COLO668 (cell line): ENCODE results near the gene COBL.
A peak's percentile ranks its signal among the peaks of the same experiment; 100 is the strongest.

Experiments used
- DNase-seq: peaks from one replicate; lab custom pipeline; 2025; ENCODE audit not compliant: unreplicated experiment; lab: John Stamatoyannopoulos, UW

Gene COBL

DNA sequence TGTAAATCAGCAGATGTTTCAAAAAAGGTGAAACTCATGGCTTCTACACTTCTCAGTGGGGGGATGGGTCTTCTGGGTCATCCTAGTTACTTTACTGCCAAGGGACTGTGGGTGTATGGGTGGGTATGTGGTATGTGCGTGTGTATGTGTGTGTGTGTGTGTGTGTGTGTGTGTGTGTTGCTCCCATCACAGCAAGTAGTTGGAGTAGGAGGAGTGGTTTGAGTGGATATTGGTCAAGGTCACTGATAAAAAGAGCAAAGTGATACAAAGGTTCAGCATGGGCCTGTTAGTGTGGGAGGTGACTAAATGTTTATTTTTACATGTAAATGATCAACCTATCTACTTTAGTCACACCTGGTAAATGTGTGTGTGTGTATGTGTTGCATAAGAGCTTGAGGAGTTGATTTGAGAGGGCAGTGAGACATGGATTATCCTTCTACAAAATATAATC is 11.8 kb upstream of the COBL start:
- no peak for DNase-seq

DNA sequence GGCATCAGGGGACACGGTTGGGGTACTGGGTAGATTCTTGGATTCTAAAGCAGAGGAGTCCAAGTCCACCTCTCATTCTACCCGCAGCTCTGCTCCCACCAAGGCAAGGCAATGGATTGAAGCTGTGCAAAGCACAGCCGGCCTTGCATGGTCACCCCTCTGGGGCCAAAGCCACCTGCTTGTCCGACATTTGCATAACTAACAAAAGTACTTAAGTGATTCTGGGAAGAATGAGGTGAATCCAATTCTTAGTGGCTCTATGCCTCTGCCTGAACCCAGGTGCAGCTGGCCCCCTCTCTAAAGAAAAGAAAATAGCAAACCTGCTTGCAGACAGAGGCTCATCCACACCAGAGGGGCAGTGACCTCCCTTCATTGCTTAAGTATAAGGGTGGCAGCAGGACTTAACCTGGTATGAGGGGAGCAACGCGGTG is 10.7 kb upstream of the COBL start:
- DNase-seq, result no peak

DNA sequence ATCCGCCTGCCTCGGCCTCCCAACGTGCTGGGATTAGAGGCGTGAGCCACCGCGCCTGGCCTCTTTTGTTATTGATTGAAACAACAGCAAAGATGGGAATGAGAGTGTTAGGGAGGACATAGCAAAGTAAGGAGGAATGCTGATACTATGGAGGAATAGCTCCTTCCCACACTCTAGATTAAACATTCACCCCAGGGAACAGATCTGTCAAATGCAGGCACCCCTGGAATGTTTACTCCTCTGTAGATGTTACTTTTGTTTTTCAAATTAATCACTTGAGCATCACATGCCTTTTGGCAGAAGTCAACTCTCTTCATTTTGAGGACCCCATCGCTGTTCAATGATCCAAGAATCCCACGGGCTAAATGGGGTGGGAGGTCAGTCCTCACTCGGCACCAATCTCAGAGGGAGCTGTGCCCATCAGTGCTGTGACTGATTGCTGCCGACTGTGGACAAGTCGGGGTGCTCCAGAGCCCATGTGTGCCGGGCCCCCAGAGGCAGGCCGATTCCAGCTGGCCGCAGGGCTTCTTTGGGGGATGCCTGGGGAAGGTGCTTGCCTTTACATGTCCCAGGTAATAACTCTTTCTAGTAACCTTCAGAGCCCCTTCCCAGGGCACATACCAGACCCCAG is 10.2 kb upstream of the COBL start:
- no peak for DNase-seq

DNA sequence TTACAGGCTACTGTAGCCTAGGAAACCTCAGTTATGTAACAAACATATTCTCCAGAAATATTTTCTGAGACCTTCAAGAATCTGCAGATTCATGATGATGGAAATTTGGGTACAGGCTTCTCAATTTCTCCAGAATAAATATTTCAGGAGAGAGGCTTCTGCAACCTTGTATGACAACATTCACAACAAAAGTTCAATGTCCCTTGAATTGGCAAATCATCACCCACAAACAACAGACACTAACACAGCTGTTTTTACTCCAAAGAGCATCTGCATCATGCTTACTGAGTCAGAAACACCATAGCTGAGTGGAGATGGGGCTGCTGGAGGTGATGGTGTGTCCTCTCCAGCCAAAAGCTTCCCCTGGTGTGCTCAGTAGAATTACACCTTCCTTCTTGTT is 9.3 kb upstream of the COBL start:
- DNase-seq, result no peak

DNA sequence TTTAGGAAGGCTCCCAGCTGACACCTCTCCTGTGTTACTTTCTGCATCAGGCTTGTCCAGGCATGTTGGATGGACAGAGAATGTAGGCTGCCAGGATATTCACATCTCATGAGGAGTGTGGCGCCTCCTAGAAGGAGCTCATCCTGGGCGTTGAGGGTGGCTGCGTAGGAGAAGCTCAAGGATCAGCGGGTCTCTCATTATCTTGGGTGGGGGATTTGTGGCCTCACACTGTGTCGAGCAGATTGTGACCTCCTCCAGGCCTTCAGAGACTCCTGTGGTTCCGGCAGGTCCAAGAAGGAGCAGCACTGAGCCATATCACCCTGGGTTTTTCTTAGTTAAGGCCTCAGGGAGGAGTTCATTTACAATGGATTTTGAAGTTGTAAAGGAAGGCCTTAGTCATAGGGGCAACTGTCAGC is 8.7 kb upstream of the COBL start:
- no peak for DNase-seq

DNA sequence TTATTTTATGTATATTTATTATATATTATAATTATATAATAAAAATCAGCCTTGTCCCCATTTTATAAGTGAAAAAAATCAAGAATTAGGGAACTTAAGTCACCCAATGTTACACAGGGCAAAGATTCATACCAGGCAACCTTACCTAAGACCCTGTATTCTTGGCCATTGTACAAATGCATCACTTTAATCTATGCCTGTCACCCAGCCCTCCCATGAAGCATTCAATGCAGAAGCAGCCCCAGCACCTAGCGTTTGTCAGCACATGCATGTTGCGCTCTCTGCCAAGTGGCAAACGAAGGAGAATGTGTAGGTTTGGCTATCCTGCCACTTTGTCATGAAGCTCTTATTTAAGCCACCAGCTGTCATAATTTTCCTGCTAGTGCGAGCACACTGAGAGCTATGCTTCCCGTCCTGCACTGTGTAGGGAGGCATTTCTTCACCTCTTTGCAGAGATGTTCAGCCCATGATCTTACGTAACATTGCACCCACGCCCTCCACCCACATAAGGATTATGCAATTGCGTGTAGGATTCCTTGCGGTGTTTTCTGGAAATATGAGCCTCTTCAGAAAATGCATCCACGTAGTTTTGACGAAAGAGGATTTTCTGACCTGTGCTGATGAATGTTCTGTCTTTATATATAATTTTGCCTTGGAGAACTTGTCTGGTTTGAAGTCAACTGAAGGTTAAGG is 7.7 kb upstream of the COBL start:
- DNase-seq, result no peak

DNA sequence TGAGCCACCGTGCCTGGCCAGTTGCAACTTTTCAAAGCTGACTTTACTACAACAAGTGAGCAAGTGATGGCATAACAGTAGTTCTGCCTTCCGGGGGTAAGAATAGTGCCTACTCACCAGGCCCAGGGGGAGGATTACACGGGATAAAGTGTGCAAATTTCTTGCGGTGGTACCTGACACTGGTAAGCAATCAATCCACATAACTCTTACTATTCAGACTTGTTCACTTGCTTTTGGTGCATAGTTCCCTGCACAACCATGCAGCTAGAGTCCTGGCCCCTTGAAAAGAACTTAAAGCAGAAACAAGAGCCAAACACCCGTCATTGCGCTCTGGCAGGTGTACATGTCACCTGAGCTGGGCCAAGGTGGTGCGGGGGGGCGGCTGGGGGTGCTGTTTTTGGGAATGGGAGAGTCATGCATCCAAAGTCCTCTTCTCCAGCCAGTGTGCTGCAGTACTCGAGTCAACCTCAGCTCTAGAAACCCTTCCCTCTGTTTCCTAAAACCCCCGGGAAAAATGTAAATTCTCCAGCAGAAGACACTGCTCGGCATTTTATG is 5.4 kb upstream of the COBL start:
- DNase-seq, result peak; percentile 69

DNA sequence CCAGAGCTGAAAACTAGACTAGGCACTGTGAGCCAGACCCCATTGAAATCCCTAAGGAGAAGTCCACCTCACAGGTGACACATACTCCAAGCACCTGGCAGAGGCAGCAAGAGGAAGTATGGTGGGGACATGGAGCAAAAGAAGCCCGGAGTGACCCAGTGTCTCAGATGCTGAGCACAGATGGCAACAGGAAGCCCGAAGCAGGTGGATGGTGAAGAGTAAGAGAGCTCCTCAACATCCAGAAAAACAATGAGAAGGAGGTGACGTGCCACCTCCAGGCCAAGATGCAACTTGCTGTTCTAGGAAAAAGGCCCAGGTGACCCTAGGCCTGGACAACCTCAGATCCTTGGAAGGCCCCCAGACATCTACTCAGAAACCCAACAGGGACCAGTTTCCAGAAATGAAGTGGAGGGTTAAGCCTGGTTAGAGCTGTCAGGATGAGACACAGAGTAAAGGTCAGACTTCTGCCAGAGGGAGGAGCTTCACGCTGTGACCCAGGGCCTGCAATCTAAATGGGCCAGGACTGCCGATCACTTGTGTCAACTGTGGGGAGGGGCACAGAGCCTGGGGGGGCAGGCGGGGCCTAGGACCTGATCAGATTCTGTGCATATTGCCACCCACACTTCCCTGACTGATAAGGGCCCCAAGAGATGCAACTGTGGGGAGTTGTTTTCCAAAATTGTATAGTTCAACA is 2.4 kb upstream of the COBL start:
- DNase-seq, result no peak

DNA sequence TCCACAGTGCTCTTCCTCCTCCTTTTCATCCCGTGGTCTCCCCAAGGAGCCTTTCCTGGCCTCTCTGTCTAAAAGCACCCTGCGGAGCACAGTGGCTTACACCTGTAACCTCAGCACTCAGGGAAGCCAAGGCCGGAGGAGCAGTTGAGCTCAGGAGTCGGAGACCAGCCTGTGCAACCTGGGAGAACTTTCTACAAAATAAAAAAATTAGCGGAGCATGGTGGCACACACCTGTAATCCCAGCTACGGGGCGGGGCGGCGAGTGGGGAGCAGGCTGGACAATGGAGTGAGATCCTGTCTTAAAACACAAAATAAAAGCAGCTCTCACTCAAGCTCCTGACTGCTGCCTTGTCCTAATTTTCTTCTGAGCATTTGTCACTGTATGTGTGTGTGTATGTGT is 1.4 kb upstream of the COBL start:
- no peak for DNase-seq

DNA sequence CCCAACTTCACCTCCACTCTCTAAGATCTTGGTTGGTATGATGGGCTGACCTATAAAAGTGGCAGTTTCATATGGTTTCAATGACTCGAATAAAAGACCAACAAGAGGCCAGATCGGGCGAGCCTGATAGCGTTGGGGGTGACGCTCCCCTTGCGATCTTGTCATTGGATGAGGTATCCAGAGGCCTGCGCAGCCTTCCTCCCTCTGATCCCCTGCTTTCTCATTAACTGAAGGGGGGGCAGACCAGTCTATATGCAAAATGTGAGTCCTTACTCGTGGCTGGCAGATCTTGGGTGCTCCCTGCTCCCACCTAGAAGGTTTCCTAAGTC is 937 bp upstream of the COBL start:
- no peak for DNase-seq

DNA sequence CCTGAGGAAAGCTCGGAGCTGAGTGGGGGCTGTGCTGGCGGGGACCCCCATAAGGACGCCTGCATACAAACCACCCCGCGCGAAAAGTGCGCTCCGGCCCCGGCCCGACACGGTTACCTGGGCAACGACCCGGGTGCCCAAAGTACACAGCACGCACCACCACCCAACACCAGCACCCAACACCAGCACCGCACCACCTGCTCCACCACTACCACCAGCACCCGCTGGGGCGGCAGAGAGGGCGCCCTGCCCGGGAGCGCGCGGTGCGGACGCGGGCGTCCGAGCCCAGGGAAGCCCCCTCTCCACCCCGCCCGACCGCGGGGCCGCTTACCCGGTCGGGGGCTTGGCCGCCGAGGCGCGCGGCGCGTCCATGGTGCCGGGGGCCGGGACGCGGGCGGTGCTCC is 345 bp downstream of the COBL start:
- peak; percentile 95 for DNase-seq

DNA sequence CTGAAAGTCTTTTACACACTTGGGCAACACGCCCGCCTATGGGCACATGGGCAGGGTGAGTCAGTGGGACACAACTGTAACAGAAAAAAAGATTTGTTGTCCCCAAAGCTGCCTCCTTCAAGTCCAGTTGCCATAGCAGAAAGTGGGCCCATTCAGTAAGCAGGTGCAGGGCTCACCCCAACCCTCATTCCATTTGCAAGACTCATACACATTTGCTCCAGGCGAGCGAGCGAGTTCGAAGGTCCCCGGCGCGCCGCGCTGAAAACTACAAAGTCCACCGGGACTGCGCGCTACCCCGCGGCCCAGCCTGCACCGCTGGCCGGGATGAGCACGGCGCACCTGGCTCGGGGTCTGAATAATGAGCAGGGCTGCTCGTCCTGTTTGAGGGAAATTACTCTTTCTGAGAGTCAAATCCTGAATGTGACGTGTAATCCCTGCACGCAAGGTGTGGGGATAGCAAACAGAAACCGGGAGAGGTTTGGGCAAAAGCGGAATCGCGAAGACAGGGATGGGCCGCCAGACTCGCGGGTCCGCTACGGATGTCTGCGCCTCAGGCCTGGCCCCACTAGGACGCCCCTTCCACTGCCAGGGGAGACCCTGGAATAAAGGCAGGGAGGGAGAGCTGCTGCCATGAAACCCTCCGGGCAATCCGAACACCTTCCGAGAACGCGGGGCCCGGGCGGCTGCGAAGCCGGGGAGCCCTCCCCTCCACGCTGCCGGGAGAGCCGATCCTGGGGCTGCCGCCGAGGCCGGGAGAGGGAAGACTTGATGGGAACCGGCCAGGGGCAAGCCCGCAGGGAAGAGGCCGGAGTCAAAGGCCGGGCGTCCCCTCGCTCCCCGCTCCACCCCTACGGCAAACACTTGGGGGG is 982 bp downstream of the COBL start:
- peak; percentile 90 for DNase-seq

DNA sequence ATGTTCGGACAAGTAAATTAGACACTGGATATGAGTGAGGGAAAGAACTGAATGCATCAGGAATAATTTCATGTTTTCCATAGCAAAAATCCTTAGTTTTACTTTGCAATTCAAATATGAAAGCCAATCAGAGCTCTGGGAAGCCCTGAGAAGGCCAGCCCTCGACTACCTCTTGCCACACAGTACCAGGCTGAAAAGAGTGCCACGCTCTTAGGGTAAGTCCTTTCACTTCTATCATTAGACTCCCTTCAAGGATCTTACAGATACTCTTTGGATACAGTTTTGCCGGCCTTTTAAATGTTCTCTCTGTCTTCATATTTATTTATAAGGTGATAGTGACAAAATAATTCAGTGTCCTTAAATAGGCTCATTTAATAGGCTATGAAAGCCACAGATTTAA is 1.9 kb downstream of the COBL start:
- peak; percentile 48 for DNase-seq

DNA sequence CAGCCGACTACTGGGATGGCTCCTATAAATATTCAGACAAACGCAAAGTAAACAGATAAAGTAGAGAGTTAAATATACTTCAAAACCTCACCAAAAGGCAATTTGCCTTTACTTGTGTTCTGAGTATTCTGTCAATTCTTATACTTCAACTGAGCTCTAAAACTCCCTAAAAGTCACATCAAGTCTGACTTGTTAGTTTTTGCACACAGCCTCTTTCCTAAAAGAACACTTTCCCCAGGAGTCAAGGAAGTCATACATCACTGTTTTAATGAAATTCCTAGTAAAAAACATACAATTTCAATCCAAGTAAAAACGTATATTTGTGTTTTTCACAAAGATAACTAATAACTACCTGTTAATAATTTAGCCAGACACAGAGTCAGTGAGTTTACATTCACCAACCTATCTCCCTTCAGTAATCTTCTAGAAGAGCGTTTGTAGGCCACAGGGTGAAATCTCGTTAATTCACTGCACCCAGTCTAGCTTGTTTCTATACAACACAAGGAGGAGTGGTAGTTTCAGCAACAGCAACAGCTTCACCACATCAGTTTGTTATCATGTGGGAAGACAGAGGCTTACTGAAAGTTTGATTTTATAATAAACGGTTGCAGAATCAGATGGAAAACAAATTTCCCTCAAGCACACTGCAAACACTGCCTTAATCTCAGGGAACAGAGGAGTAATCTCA is 2.7 kb downstream of the COBL start:
- DNase-seq, result no peak

DNA sequence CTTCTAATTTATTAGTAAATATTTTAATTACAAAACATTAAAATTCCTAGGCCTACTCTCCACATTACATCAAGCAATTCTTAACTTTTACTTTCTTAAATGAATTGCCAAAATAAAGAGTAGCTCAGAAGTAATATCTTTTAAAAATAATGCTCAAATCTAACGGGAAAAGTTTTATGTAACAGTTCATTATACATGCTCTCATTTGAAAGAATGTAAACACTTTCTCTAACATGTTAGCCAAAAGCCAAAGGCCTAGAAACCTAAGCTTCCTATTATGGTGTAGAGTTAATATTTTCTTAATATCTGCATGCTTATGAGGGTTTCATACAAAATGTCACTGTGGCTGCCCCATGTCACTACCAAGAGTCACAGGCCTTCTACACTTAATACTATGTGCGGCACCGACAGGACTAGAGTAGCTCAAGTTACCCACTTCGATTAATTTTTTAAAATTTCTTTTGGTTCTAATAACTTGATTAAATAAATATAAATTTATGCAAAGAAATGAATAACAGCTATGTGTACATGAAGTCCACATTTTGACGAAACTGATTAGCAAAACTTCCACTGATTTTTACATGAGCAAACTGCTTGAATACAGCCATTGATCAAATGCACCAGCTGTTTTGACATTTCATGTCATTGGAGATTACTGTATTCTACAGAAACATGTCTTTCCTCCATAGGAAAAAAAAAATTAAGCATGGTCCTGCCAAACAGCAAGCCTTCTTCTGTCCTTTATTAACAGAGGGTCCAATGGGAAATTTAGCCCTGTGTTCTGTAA is 3.5 kb downstream of the COBL start:
- DNase-seq, result no peak

DNA sequence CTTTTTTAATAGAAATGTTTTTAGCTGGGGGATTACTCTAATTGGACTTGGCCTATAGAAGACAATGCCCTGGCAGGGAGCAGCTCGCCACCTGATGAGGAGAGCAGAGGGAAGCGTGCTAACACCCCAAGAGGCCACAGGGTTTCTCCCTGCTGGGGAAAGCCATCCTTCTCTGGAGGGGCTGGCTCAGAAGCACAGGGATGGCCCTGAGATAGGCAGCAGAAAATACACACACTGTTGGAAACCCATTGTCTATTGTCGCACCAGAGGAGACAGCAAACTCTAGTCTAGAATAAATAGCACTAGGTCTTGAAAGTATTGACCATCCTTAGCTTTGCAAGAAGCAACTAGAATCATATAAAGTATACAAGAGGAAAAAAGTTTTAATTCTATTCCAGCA is 5.4 kb downstream of the COBL start:
- DNase-seq, result no peak

DNA sequence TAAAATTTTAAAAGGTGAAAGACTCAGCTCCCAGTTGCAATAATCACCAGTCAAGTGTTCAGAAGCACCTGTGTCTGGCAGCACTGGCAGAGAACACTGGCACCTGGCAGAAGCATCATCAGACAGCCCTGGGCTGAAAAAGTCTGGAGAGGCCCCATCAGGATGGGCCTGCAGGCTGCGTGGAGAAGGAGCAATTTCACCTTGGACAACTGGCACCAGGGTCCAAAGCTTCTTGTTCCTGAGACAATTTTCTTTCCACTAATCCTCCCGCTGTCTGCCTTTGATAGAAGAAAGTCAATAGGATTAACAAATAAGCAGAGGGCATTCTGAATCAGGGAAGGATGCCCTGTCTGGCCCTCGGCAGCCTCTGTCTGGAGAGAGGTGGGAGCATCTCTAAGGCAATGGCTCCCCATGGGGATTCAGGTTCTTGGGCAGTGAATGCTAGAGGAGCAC is 6.5 kb downstream of the COBL start:
- no peak for DNase-seq

DNA sequence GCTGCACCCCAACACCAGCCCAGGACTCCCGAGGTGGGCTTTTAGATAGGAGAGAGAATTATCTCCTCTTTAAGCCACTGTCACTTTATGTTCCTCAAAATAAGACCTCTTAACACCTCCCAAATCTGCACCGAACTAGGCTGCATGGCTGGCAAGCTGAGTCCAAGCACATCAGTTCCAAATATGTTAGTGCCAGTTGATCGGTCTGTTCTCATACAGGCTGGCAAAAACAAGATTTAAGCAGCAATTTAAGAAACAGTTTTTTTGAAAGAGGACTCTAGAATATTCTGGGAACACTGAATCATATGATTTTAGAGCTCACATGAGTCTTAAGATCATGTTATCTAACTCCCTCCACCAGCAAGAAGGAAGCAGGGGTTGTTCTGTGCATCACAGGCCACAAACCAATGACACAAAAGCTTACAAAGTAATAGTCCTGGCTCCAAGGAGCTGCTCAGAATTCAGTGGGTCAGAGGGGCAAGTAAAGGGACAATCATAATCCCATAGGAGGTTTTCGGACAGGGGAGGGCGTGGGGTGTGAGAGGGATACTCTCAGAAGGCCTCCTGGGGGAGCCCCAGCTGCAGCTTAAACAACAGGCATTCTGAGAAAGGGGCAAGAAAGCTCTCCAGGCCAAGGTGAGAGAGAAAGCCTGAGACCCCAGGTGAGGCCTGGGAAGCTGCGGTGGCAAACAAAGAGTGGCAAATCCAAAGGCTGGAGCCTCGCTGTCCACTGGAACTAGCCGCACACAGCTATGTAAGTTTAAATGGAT is 7.1 kb downstream of the COBL start:
- no peak for DNase-seq

DNA sequence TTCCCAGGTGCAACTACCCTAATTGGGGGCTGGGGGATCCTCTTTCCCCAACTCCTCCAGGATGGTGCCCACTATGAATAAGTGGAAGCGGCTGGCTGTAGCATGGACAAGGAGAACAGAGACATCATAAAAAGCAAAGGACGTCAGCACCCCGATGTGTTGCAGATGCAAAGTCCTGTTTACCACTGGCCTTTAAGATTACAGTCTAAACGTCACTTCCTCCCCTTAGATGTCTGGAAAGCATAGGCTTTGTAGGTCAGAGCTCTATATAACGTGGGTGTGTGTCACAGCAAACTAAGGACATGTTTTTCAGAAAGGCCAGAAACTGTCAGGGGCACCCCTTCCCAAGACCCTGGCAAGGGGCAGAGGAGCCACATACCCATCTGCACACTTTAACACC is 7.9 kb downstream of the COBL start:
- no peak for DNase-seq
